K562 (cell line): Measurements from ENCODE around the gene MAN1A1. TPM values are rescaled to one million over a fixed set of nuclear protein-coding genes. Genes with fewer than 3 reads are reported as not detected.

Experiments used
- CBFA2T2 ChIP-seq: fragments of 450-650 bp; conservative IDR thresholded peaks from 2 replicates; pipeline ENCODE4 v1.6.1; 2017; ENCODE audit warnings: mild to moderate bottlenecking
- CBFA2T3 ChIP-seq: fragments of 450-650 bp; IDR thresholded peaks from 2 replicates; pipeline ENCODE4 v1.6.1; 2017
- HDAC1 ChIP-seq, 2 experiments: fragments of 450-650 bp; IDR thresholded peaks; 2 replicates each; pipeline ENCODE4 v1.6.1; 2016 to 2017; ENCODE audit warnings: inconsistent platforms in 1 of 2, mild to moderate bottlenecking in 1 of 2, moderate library complexity in 1 of 2
- HDGF ChIP-seq: fragments of 450-650 bp; IDR thresholded peaks from 2 replicates; pipeline ENCODE4 v1.6.1; 2016
- PTBP1 ChIP-seq: fragments of 200-400 bp; formaldehyde crosslinking; IDR thresholded peaks from 2 replicates; pipeline ENCODE4 v1.6.1; 2017; ENCODE audit warnings: low read depth, low read length
- RAD21 ChIP-seq, 2 experiments: fragments of 250-450 bp in 1 of 2; fragments of 450-650 bp in 1 of 2; sonication (Bioruptor Pico) in 1 of 2; formaldehyde crosslinking in 1 of 2; IDR thresholded peaks in 1 of 2; conservative IDR thresholded peaks in 1 of 2; 2 replicates each; pipeline versions ENCODE4 v1.4.0 to v1.8.0; 2020 to 2022; ENCODE audit warnings: mild to moderate bottlenecking in 2 of 2, moderate library complexity in 1 of 2
- ZNF707 ChIP-seq: fragments of 250-450 bp; sonication (Bioruptor Pico); conservative IDR thresholded peaks from 2 replicates; pipeline ENCODE4 v1.8.0; 2022; ENCODE audit warnings: inconsistent platforms, mild to moderate bottlenecking, moderate library complexity
- polyA plus RNA-seq, 8 experiments: library from polyadenylated mRNA; depleted of rRNA in 4 of 8; stranded (reverse) in 5 of 8; unstranded in 3 of 8; fragments of >200 nt; fragmentation: Nextera tagmentation in 2 of 8; fragmentation: Illumina TruSeq in 1 of 8; extraction: Ambion mirVana in 2 of 8; extraction: Trizol in 1 of 8; gene quantifications; 2 replicates each; pipeline versions ENCODE4 v1.2.1 to v1.2.3, GENCODE V29; 2011 to 2014; ENCODE audit warnings: inconsistent platforms in 1 of 8, missing spikeins in 1 of 8
- total RNA-seq, 7 experiments: library from RNA; depleted of rRNA in 6 of 7; stranded (reverse); fragments of >200 nt in 6 of 7; fragmentation: Illumina TruSeq in 2 of 7; extraction: Trizol in 2 of 7; gene quantifications; 2 replicates each; pipeline versions ENCODE4 v1.2.1 to v1.2.3, GENCODE V29; 2011 to 2021; ENCODE audit warnings: low replicate concordance in 1 of 7
- TF ChIP-seq, protein P1 (sequence below), 2 experiments: fragments of 450-650 bp in 1 of 2; sonication (generic) in 1 of 2; formaldehyde crosslinking in 1 of 2; IDR thresholded peaks; 2 replicates each; pipeline versions ENCODE4 v1.7.1 to v1.9.0; 2016 to 2022; ENCODE audit warnings: inconsistent platforms in 1 of 2, mild to moderate bottlenecking in 1 of 2, missing genetic modification reagents in 1 of 2
- TF ChIP-seq, protein P2 (sequence below): conservative IDR thresholded peaks from 2 replicates; pipeline ENCODE4 v1.6.1; 2011; ENCODE audit warnings: low read depth, mild to moderate bottlenecking, low read length; ENCODE audit not compliant: control insufficient read depth
- TF ChIP-seq, protein P3 (sequence below): sonication (generic); formaldehyde crosslinking; IDR thresholded peaks from 2 replicates; pipeline ENCODE4 v1.8.1; 2023; ENCODE audit warnings: mild to moderate bottlenecking, missing genetic modification reagents

The MAN1A1 gene
- total and polyA plus RNA-seq, 9 of the 15 experiments (the other 6 are each of a cell fraction or from before 2014, with no cell fraction given): 24.5 to 78.4 (median 59.7) TPM

DNA sequence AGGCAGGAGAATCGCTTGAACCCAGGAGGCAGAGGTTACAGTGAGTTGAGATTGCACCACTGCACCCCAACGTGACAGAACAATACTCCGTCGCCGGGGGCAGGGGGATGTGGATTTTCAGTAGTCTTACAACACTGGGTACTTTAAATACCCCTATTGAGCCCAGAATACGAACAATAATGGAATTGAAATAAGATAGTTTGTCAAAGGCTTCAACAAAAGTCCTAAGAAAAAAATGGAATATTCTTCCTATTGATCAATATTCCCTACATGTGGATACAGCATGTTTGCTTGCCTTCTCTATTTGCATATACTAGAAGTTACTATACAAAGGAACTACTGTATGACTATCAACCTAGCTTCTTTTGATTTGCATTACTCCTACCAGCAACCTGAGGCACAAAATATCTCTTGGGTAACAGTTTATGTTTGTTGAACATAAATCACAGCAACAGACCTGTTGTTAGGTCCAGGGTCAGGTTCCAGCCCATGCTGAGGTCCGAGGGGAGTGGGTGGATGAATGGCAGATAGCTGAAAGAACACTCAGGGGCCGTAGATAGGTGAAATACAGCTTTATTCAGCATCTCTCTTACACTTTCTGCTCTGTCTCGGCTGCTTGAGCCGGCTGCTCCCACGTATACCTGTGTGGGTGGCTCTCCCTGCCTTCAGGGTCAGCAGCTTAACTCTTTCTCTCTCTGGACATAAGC is 23.8 kb downstream of the MAN1A1 start (continued):
- TF ChIP-seq, protein P1, sequence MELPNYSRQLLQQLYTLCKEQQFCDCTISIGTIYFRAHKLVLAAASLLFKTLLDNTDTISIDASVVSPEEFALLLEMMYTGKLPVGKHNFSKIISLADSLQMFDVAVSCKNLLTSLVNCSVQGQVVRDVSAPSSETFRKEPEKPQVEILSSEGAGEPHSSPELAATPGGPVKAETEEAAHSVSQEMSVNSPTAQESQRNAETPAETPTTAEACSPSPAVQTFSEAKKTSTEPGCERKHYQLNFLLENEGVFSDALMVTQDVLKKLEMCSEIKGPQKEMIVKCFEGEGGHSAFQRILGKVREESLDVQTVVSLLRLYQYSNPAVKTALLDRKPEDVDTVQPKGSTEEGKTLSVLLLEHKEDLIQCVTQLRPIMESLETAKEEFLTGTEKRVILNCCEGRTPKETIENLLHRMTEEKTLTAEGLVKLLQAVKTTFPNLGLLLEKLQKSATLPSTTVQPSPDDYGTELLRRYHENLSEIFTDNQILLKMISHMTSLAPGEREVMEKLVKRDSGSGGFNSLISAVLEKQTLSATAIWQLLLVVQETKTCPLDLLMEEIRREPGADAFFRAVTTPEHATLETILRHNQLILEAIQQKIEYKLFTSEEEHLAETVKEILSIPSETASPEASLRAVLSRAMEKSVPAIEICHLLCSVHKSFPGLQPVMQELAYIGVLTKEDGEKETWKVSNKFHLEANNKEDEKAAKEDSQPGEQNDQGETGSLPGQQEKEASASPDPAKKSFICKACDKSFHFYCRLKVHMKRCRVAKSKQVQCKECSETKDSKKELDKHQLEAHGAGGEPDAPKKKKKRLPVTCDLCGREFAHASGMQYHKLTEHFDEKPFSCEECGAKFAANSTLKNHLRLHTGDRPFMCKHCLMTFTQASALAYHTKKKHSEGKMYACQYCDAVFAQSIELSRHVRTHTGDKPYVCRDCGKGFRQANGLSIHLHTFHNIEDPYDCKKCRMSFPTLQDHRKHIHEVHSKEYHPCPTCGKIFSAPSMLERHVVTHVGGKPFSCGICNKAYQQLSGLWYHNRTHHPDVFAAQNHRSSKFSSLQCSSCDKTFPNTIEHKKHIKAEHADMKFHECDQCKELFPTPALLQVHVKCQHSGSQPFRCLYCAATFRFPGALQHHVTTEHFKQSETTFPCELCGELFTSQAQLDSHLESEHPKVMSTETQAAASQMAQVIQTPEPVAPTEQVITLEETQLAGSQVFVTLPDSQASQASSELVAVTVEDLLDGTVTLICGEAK (IDR thresholded peaks at IDR 0.05): no peak
- TF ChIP-seq, protein P1 (CRISPR knock-in tag; IDR thresholded peaks at IDR 0.05): no peak
- TF ChIP-seq ZNF707 (no peak), CBFA2T2 (peak; percentile 60), HDAC1 (IDR thresholded peaks at IDR 0.05) (0 out of 4 replicates have a peak, but pooled peaks of 1 of the 2 experiments have one; percentile 8), HDGF (no peak), CBFA2T3 (peak; percentile 83), RAD21 (CRISPR knock-in tag; conservative IDR thresholded peaks at IDR 0.05 in 1 of 2, IDR thresholded peaks at IDR 0.05 in 1 of 2) (no peak), PTBP1 (no peak)
- TF ChIP-seq, protein P2, sequence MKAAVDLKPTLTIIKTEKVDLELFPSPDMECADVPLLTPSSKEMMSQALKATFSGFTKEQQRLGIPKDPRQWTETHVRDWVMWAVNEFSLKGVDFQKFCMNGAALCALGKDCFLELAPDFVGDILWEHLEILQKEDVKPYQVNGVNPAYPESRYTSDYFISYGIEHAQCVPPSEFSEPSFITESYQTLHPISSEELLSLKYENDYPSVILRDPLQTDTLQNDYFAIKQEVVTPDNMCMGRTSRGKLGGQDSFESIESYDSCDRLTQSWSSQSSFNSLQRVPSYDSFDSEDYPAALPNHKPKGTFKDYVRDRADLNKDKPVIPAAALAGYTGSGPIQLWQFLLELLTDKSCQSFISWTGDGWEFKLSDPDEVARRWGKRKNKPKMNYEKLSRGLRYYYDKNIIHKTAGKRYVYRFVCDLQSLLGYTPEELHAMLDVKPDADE: no peak
- TF ChIP-seq, protein P3, sequence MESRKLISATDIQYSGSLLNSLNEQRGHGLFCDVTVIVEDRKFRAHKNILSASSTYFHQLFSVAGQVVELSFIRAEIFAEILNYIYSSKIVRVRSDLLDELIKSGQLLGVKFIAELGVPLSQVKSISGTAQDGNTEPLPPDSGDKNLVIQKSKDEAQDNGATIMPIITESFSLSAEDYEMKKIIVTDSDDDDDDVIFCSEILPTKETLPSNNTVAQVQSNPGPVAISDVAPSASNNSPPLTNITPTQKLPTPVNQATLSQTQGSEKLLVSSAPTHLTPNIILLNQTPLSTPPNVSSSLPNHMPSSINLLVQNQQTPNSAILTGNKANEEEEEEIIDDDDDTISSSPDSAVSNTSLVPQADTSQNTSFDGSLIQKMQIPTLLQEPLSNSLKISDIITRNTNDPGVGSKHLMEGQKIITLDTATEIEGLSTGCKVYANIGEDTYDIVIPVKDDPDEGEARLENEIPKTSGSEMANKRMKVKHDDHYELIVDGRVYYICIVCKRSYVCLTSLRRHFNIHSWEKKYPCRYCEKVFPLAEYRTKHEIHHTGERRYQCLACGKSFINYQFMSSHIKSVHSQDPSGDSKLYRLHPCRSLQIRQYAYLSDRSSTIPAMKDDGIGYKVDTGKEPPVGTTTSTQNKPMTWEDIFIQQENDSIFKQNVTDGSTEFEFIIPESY (CRISPR knock-in tag): no peak
